RWPE2 (cell line): ENCODE results near the gene SF3B6.
"Not testable (repeated sequence)": the region's sequence is repeated elsewhere in the genome, so short reads cannot be mapped to it uniquely, and the experiment has no call there.

ENCODE experiments used
- ATAC-seq: fragments of 200-7000 bp; cut with Tn5 transposase; 3 replicates; pipeline ENCODE4 v1.9.1; 2021; ENCODE audit warnings: low read depth
- DNase-seq: peaks from one replicate; pipeline ENCODE4 v3.0.0-alpha.2; 2020; ENCODE audit warnings: low spot score
- H3K27ac ChIP-seq: fragments of 450-650 bp; 2 replicates; pipeline ENCODE4 v1.5.1; 2017; ENCODE audit warnings: mild to moderate bottlenecking; ENCODE audit not compliant: poor library complexity, severe bottlenecking
- H3K27me3 ChIP-seq: fragments of 250-450 bp; sonication (Bioruptor Pico); 2 replicates; pipeline ENCODE4 v1.5.1; 2021; ENCODE audit warnings: mild to moderate bottlenecking, moderate library complexity; ENCODE audit not compliant: insufficient read depth, poor library complexity, severe bottlenecking
- H3K36me3 ChIP-seq: fragments of 250-450 bp; sonication (Bioruptor Pico); 2 replicates; pipeline ENCODE4 v1.5.1; 2020; ENCODE audit warnings: low read depth, mild to moderate bottlenecking, moderate library complexity
- H3K4me1 ChIP-seq: fragments of 250-450 bp; sonication (Bioruptor Pico); 2 replicates; pipeline ENCODE4 v1.5.1; 2021; ENCODE audit warnings: mild to moderate bottlenecking, moderate library complexity; ENCODE audit not compliant: insufficient read depth, poor library complexity, severe bottlenecking
- H3K4me3 ChIP-seq: fragments of 250-450 bp; sonication (Bioruptor Pico); 2 replicates; pipeline ENCODE4 v1.5.1; 2021; ENCODE audit warnings: mild to moderate bottlenecking, moderate library complexity; ENCODE audit not compliant: severe bottlenecking
- H3K9me3 ChIP-seq: fragments of 250-450 bp; sonication (Bioruptor Pico); 2 replicates; pipeline ENCODE4 v1.5.1; 2021; ENCODE audit warnings: mild to moderate bottlenecking, moderate library complexity; ENCODE audit not compliant: severe bottlenecking
- CTCF ChIP-seq: fragments of 450-650 bp; IDR thresholded peaks from one replicate; pipeline ENCODE4 v1.5.1; 2017; ENCODE audit warnings: mild to moderate bottlenecking, moderate library complexity; ENCODE audit not compliant: poor library complexity, severe bottlenecking

The SF3B6 gene

GRCh38 chr2:24104906-24105305 is 28.8 kb upstream of the SF3B6 start:
- no peak for ATAC-seq
- no peak overlapping the region for H3K27ac ChIP-seq
- H3K4me3 ChIP-seq, result no peak overlapping the region
- peaks cover 11% of the 10 kb centered on the region for H3K4me1 ChIP-seq
- TF ChIP-seq CTCF, result no peak
- no peaks in the 10 kb centered on the region for H3K36me3 ChIP-seq
- H3K27me3 ChIP-seq, result no peaks in the 10 kb centered on the region
- DNase-seq, result no peak
- no peaks in the 10 kb centered on the region for H3K9me3 ChIP-seq

GRCh38 chr2:24104110-24104650 is 28.1 kb upstream of the SF3B6 start:
- no peaks in the 10 kb centered on the region for H3K27me3 ChIP-seq
- H3K9me3 ChIP-seq, result no peaks in the 10 kb centered on the region
- ATAC-seq (no peak), DNase-seq (no peak)
- no peak for TF ChIP-seq CTCF
- peaks cover 9% of the 10 kb centered on the region for H3K4me1 ChIP-seq
- no peaks in the 10 kb centered on the region for H3K36me3 ChIP-seq
- H3K4me3 ChIP-seq, result no peak overlapping the region
- H3K27ac ChIP-seq, result no peak overlapping the region

GRCh38 chr2:24102677-24103076 is 26.6 kb upstream of the SF3B6 start:
- Histone ChIP-seq H3K36me3 (no peaks in the 10 kb centered on the region), H3K9me3 (no peaks in the 10 kb centered on the region), H3K27me3 (no peaks in the 10 kb centered on the region), H3K4me3 (no peak overlapping the region), H3K27ac (no peak overlapping the region), H3K4me1 (no peaks in the 10 kb centered on the region)
- no peak for TF ChIP-seq CTCF
- ATAC-seq (no peak), DNase-seq (no peak)

GRCh38 chr2:24101992-24102391 is 25.9 kb upstream of the SF3B6 start:
- no peak for ATAC-seq
- no peaks in the 10 kb centered on the region for H3K27me3 ChIP-seq
- TF ChIP-seq CTCF, result no peak

GRCh38 chr2:24100732-24101131 is 24.6 kb upstream of the SF3B6 start:
- H3K4me1 ChIP-seq, H3K27ac ChIP-seq, H3K27me3 ChIP-seq, DNase-seq, H3K4me3 ChIP-seq, ATAC-seq, H3K36me3 ChIP-seq, H3K9me3 ChIP-seq: not testable (repeated sequence)

More at GRCh38 chr2:24101992-24102391, 25.9 kb upstream of the SF3B6 start:
- Histone ChIP-seq H3K4me1 (no peaks in the 10 kb centered on the region), H3K4me3 (no peak overlapping the region), H3K36me3 (no peaks in the 10 kb centered on the region), H3K27ac (no peak overlapping the region), H3K9me3 (no peaks in the 10 kb centered on the region)
- no peak for DNase-seq

- DNase-seq, H3K4me1 ChIP-seq, H3K4me3 ChIP-seq, H3K27me3 ChIP-seq, H3K27ac ChIP-seq, H3K36me3 ChIP-seq, H3K9me3 ChIP-seq, ATAC-seq: not testable (repeated sequence)
Measured at GRCh38 chr2:24095171-24095677, 19.1 kb upstream of the SF3B6 start.

GRCh38 chr2:24093270-24093669 is 17.1 kb upstream of the SF3B6 start:
- DNase-seq, H3K27me3 ChIP-seq, H3K4me1 ChIP-seq, H3K4me3 ChIP-seq, ATAC-seq, H3K27ac ChIP-seq, H3K36me3 ChIP-seq, H3K9me3 ChIP-seq: not testable (repeated sequence)
